Neutrophil (primary cell): Measurements from ENCODE around the gene RANBP1.
A peak's percentile ranks its signal among the peaks of the same experiment; 100 is the strongest.

Experiments used
- H3K27ac ChIP-seq: fragments of 200-600 bp; sonication (generic); 2 replicates; pipeline ENCODE4 v1.5.1; 2016; ENCODE audit warnings: mild to moderate bottlenecking, moderate library complexity
- H3K27me3 ChIP-seq: fragments of 200-600 bp; sonication (generic); 2 replicates; pipeline ENCODE4 v1.6.0; 2016; ENCODE audit warnings: mild to moderate bottlenecking
- H3K36me3 ChIP-seq: fragments of 200-600 bp; sonication (generic); 2 replicates; pipeline ENCODE4 v1.5.1; 2017
- H3K4me1 ChIP-seq, 2 experiments: fragments of 200-600 bp in 1 of 2; sonication (generic) in 1 of 2; 1 replicate in 1 of 2; 2 replicates in 1 of 2; pipeline versions ENCODE4 v1.5.1 to v1.6.1; 2013 to 2016; ENCODE audit warnings: low read depth in 1 of 2, low read length in 1 of 2, mild to moderate bottlenecking in 1 of 2, moderate library complexity in 1 of 2; ENCODE audit not compliant: control insufficient read depth in 1 of 2, insufficient read depth in 1 of 2
- H3K4me3 ChIP-seq, 2 experiments: fragments of 200-600 bp in 1 of 2; sonication (generic) in 1 of 2; 1 replicate in 1 of 2; 2 replicates in 1 of 2; pipeline ENCODE4 v1.5.1; 2013 to 2016; ENCODE audit warnings: low read depth in 1 of 2, low read length in 1 of 2, mild to moderate bottlenecking in 1 of 2, moderate library complexity in 1 of 2
- H3K9me3 ChIP-seq: fragments of 200-600 bp; sonication (generic); 2 replicates; pipeline ENCODE4 v1.5.1; 2016
- CTCF ChIP-seq: fragments of 200-600 bp; sonication (generic); IDR thresholded peaks from 2 replicates; pipeline ENCODE4 v1.5.1; 2016; ENCODE audit warnings: antibody characterized with exemption

RANBP1 gene

GRCh38 chr22:20130731-20131596 lies 15.1 kb downstream of the RANBP1 start:
- Histone ChIP-seq H3K36me3 (peaks cover 22% of the 10 kb centered on the region), H3K27me3 (peaks cover 37% of the 10 kb centered on the region), H3K4me3 (peak overlapping the region; percentile 69 to 71), H3K4me1 (peaks cover 8 to 19% of the 10 kb centered on the region in 2 experiments), H3K27ac (no peak overlapping the region), H3K9me3 (no peaks in the 10 kb centered on the region)
- no peak for TF ChIP-seq CTCF

GRCh38 chr22:20131597-20131858 lies 15.6 kb downstream of the RANBP1 start, which contains the start of gene ZDHHC8:
Gene ZDHHC8 (plus strand): TSS chr22:20131804. CDS start chr22:20131948, 144 bp downstream.
- H3K27me3 ChIP-seq, result peaks cover 37% of the 10 kb centered on the region
- no peak for TF ChIP-seq CTCF
- H3K4me3 ChIP-seq, result peak within 1 kb of the TSS; percentile 69 to 71
- H3K27ac ChIP-seq, result peak within 1 kb of the TSS; percentile 18
- H3K4me1 ChIP-seq, result peaks cover 8 to 19% of the 10 kb centered on the region in 2 experiments
- H3K36me3 ChIP-seq, result peaks cover 16% of the 10 kb centered on the region
- H3K9me3 ChIP-seq, result no peaks in the 10 kb centered on the region

GRCh38 chr22:20131859-20132685 lies 16.2 kb downstream of the RANBP1 start:
- no peaks in the 10 kb centered on the region for H3K9me3 ChIP-seq
- H3K4me1 ChIP-seq, result peaks cover 8 to 19% of the 10 kb centered on the region in 2 experiments
- H3K27me3 ChIP-seq, result peaks cover 37% of the 10 kb centered on the region
- H3K36me3 ChIP-seq, result peaks cover 13% of the 10 kb centered on the region
- H3K4me3 ChIP-seq, result peak overlapping the region; percentile 47 to 50
- no peak for TF ChIP-seq CTCF
- peak overlapping the region; percentile 18 for H3K27ac ChIP-seq

- TF ChIP-seq CTCF, result no peak
- Histone ChIP-seq H3K4me1 (peaks cover 8 to 19% of the 10 kb centered on the region in 2 experiments), H3K36me3 (peaks cover 6% of the 10 kb centered on the region), H3K4me3 (peak overlapping the region in 1 of 2 experiments; percentile 50), H3K9me3 (no peaks in the 10 kb centered on the region), H3K27me3 (peaks cover 37% of the 10 kb centered on the region), H3K27ac (no peak overlapping the region)
Measured at GRCh38 chr22:20132686-20133246, 16.9 kb downstream of the RANBP1 start.

- Histone ChIP-seq H3K27ac (no peak overlapping the region), H3K9me3 (no peaks in the 10 kb centered on the region), H3K4me1 (peaks cover 8 to 19% of the 10 kb centered on the region in 2 experiments), H3K27me3 (peaks cover 37% of the 10 kb centered on the region), H3K4me3 (no peak overlapping the region), H3K36me3 (no peaks in the 10 kb centered on the region)
- no peak for TF ChIP-seq CTCF
Measured at GRCh38 chr22:20133930-20134549, 18.1 kb downstream of the RANBP1 start.
